ENCODE data around the gene PTPRA.

PTPRA gene

DNA sequence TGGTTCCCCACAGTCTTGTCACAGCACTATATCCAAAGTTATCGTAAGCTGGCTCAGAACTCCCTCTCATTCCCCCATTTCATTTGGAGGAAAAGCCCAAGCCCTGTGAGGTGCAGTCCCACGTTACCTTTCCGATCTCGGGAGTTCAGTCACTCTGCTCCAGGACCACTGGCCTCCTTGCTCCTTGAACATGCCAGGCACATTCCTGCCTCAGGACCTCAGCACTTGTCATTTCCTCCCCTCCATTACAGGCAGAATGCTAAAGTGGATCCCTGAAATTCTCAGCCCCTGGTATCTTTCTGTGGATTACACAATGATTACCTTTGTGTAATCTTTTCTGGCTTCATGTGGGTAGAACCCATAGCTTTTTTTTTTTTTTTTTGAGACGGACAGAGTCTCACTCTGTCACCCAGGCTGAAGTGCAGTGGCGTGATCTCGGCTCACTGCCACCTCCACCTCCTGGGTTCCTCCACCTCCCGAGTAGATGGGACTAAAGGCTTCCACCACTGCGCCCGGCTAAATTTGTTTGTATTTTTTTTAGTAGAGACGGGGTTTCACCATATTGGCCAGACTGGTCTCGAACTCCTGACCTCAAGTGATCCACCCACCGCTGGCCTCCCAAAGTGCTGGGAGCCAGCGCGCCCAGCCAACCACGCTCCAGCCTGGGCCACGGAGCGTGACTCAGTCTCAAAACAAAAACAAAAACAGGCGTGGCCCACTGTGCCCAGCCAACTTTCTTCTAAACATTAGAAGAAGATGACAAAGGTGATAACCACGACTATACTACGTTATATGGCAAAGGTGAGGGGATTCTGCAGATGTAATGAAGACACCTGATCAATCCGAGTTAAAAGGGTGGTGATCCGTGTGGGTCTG is 194.1 kb downstream of the PTPRA start:
- POLR2A ChIA-PET = no interaction called here

GRCh38 chr20:3068075-3068474 is 194.8 kb downstream of the PTPRA start:
- ChIA-PET CTCF (interaction anchor here (0.7 to 1.7 kb wide), 4 partner anchors 9 to 246 kb away, joined by 3 to 6 read pairs (median 3); no protein-coding TSS in a partner anchor), POLR2A (no interaction called here)
- TF ChIP-seq CTCF (IDR thresholded peaks at IDR 0.05; ENCODE audit: control extremely low read depth, extremely low read depth, low read depth, missing control alignments) = no peak
- no peak for DNase-seq (ENCODE audit: extremely low spot score)

More for the DNA sequence above, 194.1 kb downstream of the PTPRA start:
- no peak for DNase-seq (ENCODE audit: extremely low spot score)
- no peak for TF ChIP-seq CTCF (IDR thresholded peaks at IDR 0.05; ENCODE audit: control extremely low read depth, extremely low read depth, low read depth, missing control alignments)
- CTCF ChIA-PET = interaction anchor here (0.9 to 1.7 kb wide), 2 partner anchors 10 to 14 kb away, joined by 3 to 6 read pairs; no protein-coding TSS in a partner anchor

- peak; percentile 21 for TF ChIP-seq CTCF (IDR thresholded peaks at IDR 0.05; ENCODE audit: control extremely low read depth, extremely low read depth, low read depth, missing control alignments)
- POLR2A ChIA-PET = no interaction called here
- DNase-seq (ENCODE audit: extremely low spot score) = peak; percentile 16
- CTCF ChIA-PET = interaction anchor here (0.9 to 1.4 kb wide), 2 partner anchors 16 to 150 kb away, joined by 3 to 8 read pairs; no protein-coding TSS in a partner anchor
Measured at GRCh38 chr20:3068986-3069900, 196.0 kb downstream of the PTPRA start.

- ChIA-PET POLR2A (no interaction called here), CTCF (interaction anchor here (0.9 kb wide), 1 partner anchor 17 kb away, joined by 3 read pairs; no protein-coding TSS in a partner anchor)
- DNase-seq (ENCODE audit: extremely low spot score) = no peak
- no peak for TF ChIP-seq CTCF (IDR thresholded peaks at IDR 0.05; ENCODE audit: control extremely low read depth, extremely low read depth, low read depth, missing control alignments)
Measured at GRCh38 chr20:3070725-3071124, 197.4 kb downstream of the PTPRA start.

DNA sequence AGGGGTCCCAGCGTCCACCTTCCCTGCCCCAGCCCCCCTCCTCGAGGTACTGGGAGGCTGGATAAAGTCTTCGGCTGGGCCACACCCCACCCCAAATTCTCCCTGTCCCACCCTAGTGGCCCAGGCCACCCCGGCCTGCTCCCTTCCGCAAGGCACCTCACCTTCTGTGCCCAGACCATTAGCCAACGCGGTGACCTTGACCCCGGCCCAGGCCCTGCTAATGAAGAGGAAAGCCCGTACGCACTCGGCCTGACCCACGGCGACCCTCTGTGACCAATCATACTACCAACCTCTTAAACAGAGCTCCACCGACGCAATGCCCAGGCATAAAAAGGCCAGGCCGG is 198.0 kb downstream of the PTPRA start:
- TF ChIP-seq CTCF (IDR thresholded peaks at IDR 0.05; ENCODE audit: control extremely low read depth, extremely low read depth, low read depth, missing control alignments) = no peak
- POLR2A ChIA-PET = no interaction called here
- CTCF ChIA-PET = interaction anchor here (0.9 kb wide), 1 partner anchor 18 kb away, joined by 3 read pairs; no protein-coding TSS in a partner anchor
- DNase-seq (ENCODE audit: extremely low spot score) = no peak
